ENCODE measurements around the gene CMSS1. TPM values are rescaled to one million over a fixed set of nuclear protein-coding genes. Genes with fewer than 3 reads are reported as not detected.
A peak's percentile ranks its signal among the peaks of the same experiment; 100 is the strongest.

The CMSS1 gene
- total RNA-seq, 1 experiment from 2014 or later, result 98.6 TPM

- no TSS peak for BruUV-seq (replicated peaks)
- ChIA-PET CTCF (no interaction called here), POLR2A (ENCODE audit: low non-redundant PET) (no interaction called here)
- TF ChIP-seq, protein P1, sequence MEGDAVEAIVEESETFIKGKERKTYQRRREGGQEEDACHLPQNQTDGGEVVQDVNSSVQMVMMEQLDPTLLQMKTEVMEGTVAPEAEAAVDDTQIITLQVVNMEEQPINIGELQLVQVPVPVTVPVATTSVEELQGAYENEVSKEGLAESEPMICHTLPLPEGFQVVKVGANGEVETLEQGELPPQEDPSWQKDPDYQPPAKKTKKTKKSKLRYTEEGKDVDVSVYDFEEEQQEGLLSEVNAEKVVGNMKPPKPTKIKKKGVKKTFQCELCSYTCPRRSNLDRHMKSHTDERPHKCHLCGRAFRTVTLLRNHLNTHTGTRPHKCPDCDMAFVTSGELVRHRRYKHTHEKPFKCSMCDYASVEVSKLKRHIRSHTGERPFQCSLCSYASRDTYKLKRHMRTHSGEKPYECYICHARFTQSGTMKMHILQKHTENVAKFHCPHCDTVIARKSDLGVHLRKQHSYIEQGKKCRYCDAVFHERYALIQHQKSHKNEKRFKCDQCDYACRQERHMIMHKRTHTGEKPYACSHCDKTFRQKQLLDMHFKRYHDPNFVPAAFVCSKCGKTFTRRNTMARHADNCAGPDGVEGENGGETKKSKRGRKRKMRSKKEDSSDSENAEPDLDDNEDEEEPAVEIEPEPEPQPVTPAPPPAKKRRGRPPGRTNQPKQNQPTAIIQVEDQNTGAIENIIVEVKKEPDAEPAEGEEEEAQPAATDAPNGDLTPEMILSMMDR (conservative IDR thresholded peaks at IDR 0.05; ENCODE audit: low read depth, low read length), result no peak
- no peak for TF ChIP-seq EZH2 (IDR thresholded peaks at IDR 0.05; ENCODE audit: borderline replicate concordance, low read depth, low read length, poor library complexity, severe bottlenecking)
- Histone ChIP-seq H3K36me3 (ENCODE audit: insufficient read depth, low read length, poor library complexity, severe bottlenecking) (no peaks in the 10 kb centered on the region), H3K27ac (ENCODE audit: low read depth, low read length, poor library complexity, severe bottlenecking) (no peak overlapping the region), H3K9me3 (ENCODE audit: low read depth, low read length, poor library complexity, severe bottlenecking) (no peaks in the 10 kb centered on the region), H3K4me1 (ENCODE audit: insufficient read depth, low read length, poor library complexity, severe bottlenecking) (peaks cover 9% of the 10 kb centered on the region), H3K27me3 (replicated peaks; ENCODE audit: insufficient read depth, low read depth, low read length, poor library complexity) (no peaks in the 10 kb centered on the region), H3K4me3 (ENCODE audit: low read depth, low read length, poor library complexity, severe bottlenecking) (no peak overlapping the region)
- intact Hi-C loops (cut with micrococcal nuclease; ENCODE audit: unreplicated experiment), result no loop called here
- DNase-seq (ENCODE audit: low spot score), result no peak
Observed at GRCh38 chr3:99772171-99772570, 45.5 kb upstream of the CMSS1 start.

- peaks cover 13% of the 10 kb centered on the region for H3K4me1 ChIP-seq (ENCODE audit: insufficient read depth, low read length, poor library complexity, severe bottlenecking)
- POLR2A ChIA-PET (ENCODE audit: low non-redundant PET), result no interaction called here
- no peaks in the 10 kb centered on the region for H3K9me3 ChIP-seq (ENCODE audit: low read depth, low read length, poor library complexity, severe bottlenecking)
- no TSS peak for BruUV-seq (replicated peaks)
- H3K4me3 ChIP-seq (ENCODE audit: low read depth, low read length, poor library complexity, severe bottlenecking), result no peak overlapping the region
- TF ChIP-seq EZH2 (IDR thresholded peaks at IDR 0.05; ENCODE audit: borderline replicate concordance, low read depth, low read length, poor library complexity, severe bottlenecking), result no peak
- TF ChIP-seq, protein P1 (conservative IDR thresholded peaks at IDR 0.05; ENCODE audit: low read depth, low read length), result no peak
- CTCF ChIA-PET, result no interaction called here
- no peaks in the 10 kb centered on the region for H3K27me3 ChIP-seq (replicated peaks; ENCODE audit: insufficient read depth, low read depth, low read length, poor library complexity)
- H3K27ac ChIP-seq (ENCODE audit: low read depth, low read length, poor library complexity, severe bottlenecking), result no peak overlapping the region
- intact Hi-C loops (cut with micrococcal nuclease; ENCODE audit: unreplicated experiment), result no loop called here
- H3K36me3 ChIP-seq (ENCODE audit: insufficient read depth, low read length, poor library complexity, severe bottlenecking), result no peaks in the 10 kb centered on the region
- no peak for DNase-seq (ENCODE audit: low spot score)
Observed at GRCh38 chr3:99772671-99773070, 45.0 kb upstream of the CMSS1 start.

DNA sequence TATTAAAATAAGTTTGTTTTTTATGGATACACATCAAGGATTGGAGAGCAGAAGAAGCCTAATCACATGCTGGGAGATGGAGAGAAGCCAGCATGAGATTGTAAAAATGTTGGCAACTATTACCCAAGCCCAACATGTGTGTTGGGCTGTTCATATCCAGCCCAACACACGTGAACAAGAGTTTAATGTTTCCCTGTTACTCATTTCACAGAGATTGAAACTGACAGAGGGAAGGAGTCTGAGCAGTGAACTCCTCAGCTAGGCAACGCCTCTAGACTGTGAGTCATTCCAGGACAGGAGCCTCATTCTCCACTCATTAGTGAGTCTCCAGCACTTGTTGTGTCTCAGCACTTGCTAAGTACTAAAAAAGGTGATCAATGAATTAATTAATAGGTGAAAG, 43.2 kb upstream of the CMSS1 start:
- no peaks in the 10 kb centered on the region for H3K9me3 ChIP-seq (ENCODE audit: low read depth, low read length, poor library complexity, severe bottlenecking)
- peaks cover 10% of the 10 kb centered on the region for H3K27me3 ChIP-seq (replicated peaks; ENCODE audit: insufficient read depth, low read depth, low read length, poor library complexity)
- peak; percentile 35 for DNase-seq (ENCODE audit: low spot score)
- CTCF ChIA-PET, result no interaction called here
- no peaks in the 10 kb centered on the region for H3K36me3 ChIP-seq (ENCODE audit: insufficient read depth, low read length, poor library complexity, severe bottlenecking)
- peaks cover 19% of the 10 kb centered on the region for H3K4me1 ChIP-seq (ENCODE audit: insufficient read depth, low read length, poor library complexity, severe bottlenecking)
- no TSS peak for BruUV-seq (replicated peaks)
- no peak overlapping the region for H3K27ac ChIP-seq (ENCODE audit: low read depth, low read length, poor library complexity, severe bottlenecking)
- no peak overlapping the region for H3K4me3 ChIP-seq (ENCODE audit: low read depth, low read length, poor library complexity, severe bottlenecking)
- TF ChIP-seq, protein P1 (conservative IDR thresholded peaks at IDR 0.05; ENCODE audit: low read depth, low read length), result no peak
- no peak for TF ChIP-seq EZH2 (IDR thresholded peaks at IDR 0.05; ENCODE audit: borderline replicate concordance, low read depth, low read length, poor library complexity, severe bottlenecking)
- intact Hi-C loops (cut with micrococcal nuclease; ENCODE audit: unreplicated experiment), result no loop called here
- POLR2A ChIA-PET (ENCODE audit: low non-redundant PET), result no interaction called here

Data from A673 (cell line).